Endothelial cell of umbilical vein (primary cell): ENCODE results near the gene TPGS2. TPM values are rescaled to one million over a fixed set of nuclear protein-coding genes. Genes with fewer than 3 reads are reported as not detected.

Source experiments
- BruUV-seq: library from RNA; stranded (reverse); fragments of 400-500 nt; replicated peaks from 2 replicates; lab custom pipeline; 2021; lab: Mats Ljungman, UMichigan
- CTCF ChIA-PET: fragments of 300-600, 350-600 bp; sonication (Branson Sonifier 250); formaldehyde crosslinking; loops from one replicate; lab custom pipeline; 2021; ENCODE audit warnings: antibody characterized with exemption, inconsistent platforms; lab: Charles Lee
- POLR2A ChIA-PET: fragments of 300-600, 350-600 bp; sonication (Branson Sonifier 250); formaldehyde crosslinking; loops from one replicate; lab custom pipeline; 2021; ENCODE audit warnings: antibody characterized with exemption, inconsistent platforms; lab: Charles Lee
- DNase-seq: peaks from one replicate; pipeline ENCODE4 v3.0.0-alpha.2; 2011; ENCODE audit warnings: low read depth, low spot score
- FAIRE-seq: peaks from 2 replicates; lab custom pipeline; 2011; peaks lifted over from hg19 to GRCh38; lab: Jason Lieb, UNC
- H2AFZ ChIP-seq: 2 replicates; pipeline ENCODE4 v1.6.0; 2012; ENCODE audit warnings: low read depth, low read length, control low read depth, inconsistent platforms
- H3K27ac ChIP-seq: 2 replicates; pipeline ENCODE4 v1.5.1; 2011; ENCODE audit warnings: low read depth, mild to moderate bottlenecking, control low read depth, low read length, moderate library complexity; ENCODE audit not compliant: insufficient read depth
- H3K27me3 ChIP-seq, 2 experiments: 2 replicates each; pipeline versions ENCODE4 v1.6.0 to v1.6.1; 2011; ENCODE audit warnings: low read length in 2 of 2, mixed read lengths in 1 of 2; ENCODE audit not compliant: control insufficient read depth in 2 of 2, insufficient read depth in 2 of 2
- H3K36me3 ChIP-seq, 2 experiments: 2 replicates in 1 of 2; 3 replicates in 1 of 2; pipeline ENCODE4 v1.5.1; 2011; ENCODE audit warnings: low read length in 2 of 2, mild to moderate bottlenecking in 1 of 2, moderate library complexity in 1 of 2; ENCODE audit not compliant: control insufficient read depth in 2 of 2, insufficient read depth in 2 of 2; ENCODE audit errors: extremely low read depth in 1 of 2
- H3K4me1 ChIP-seq: 3 replicates; pipeline ENCODE4 v1.5.1; 2011; ENCODE audit warnings: mild to moderate bottlenecking, low read length; ENCODE audit not compliant: control insufficient read depth, insufficient read depth; ENCODE audit errors: extremely low read depth
- H3K4me2 ChIP-seq: 2 replicates; pipeline ENCODE4 v1.6.1; 2011; ENCODE audit warnings: low read length, control low read depth, mixed read lengths; ENCODE audit not compliant: insufficient read depth
- H3K4me3 ChIP-seq, 3 experiments: fragments of 200-600 bp in 1 of 3; sonication (generic), shearing (Covaris generic) in 1 of 3; replicated peaks in 1 of 3; 2 replicates each; pipeline ENCODE4 v1.5.1; 2011 to 2016; ENCODE audit warnings: control low read depth in 3 of 3, low read length in 3 of 3, mild to moderate bottlenecking in 2 of 3, inconsistent platforms in 1 of 3, low read depth in 1 of 3, moderate library complexity in 1 of 3; ENCODE audit not compliant: insufficient read depth in 1 of 3
- H3K79me2 ChIP-seq: 2 replicates; pipeline ENCODE4 v1.6.0; 2012; ENCODE audit warnings: low read length, inconsistent platforms; ENCODE audit not compliant: control insufficient read depth, insufficient read depth
- H3K9ac ChIP-seq: replicated peaks from 2 replicates; pipeline ENCODE3; 2011; ENCODE audit warnings: low read length, control low read depth; ENCODE audit not compliant: insufficient read depth; ENCODE audit errors: extremely low read depth
- H3K9me1 ChIP-seq: replicated peaks from 3 replicates; pipeline ENCODE4 v1.6.0; 2011; ENCODE audit warnings: mild to moderate bottlenecking, low read length; ENCODE audit not compliant: control insufficient read depth, insufficient read depth; ENCODE audit errors: extremely low read depth
- H3K9me3 ChIP-seq: replicated peaks from 2 replicates; pipeline ENCODE4 v1.5.1; 2012; ENCODE audit warnings: low read length, inconsistent platforms; ENCODE audit not compliant: control insufficient read depth, insufficient read depth
- H4K20me1 ChIP-seq: replicated peaks from 2 replicates; pipeline ENCODE3; 2011; ENCODE audit warnings: mild to moderate bottlenecking, low read length; ENCODE audit not compliant: control insufficient read depth, insufficient read depth; ENCODE audit errors: extremely low read depth
- CTCF ChIP-seq, 2 donors: IDR thresholded peaks; 1 replicate in 1 of 2; 2 replicates in 1 of 2; pipeline ENCODE4 v1.5.1; 2011; ENCODE audit warnings: low read length in 2 of 2, mild to moderate bottlenecking in 2 of 2, moderate library complexity in 2 of 2, control low read depth in 1 of 2, inconsistent platforms in 1 of 2, low read depth in 1 of 2; ENCODE audit not compliant: insufficient read depth in 1 of 2; ENCODE audit errors: extremely low read depth in 1 of 2
- EZH2 ChIP-seq: IDR thresholded peaks from 2 replicates; pipeline ENCODE4 v1.6.1; 2012; ENCODE audit warnings: borderline replicate concordance, low read depth, mild to moderate bottlenecking, moderate library complexity, low read length, inconsistent platforms; ENCODE audit not compliant: severe bottlenecking
- FOS ChIP-seq: IDR thresholded peaks from 2 replicates; pipeline ENCODE4 v1.6.1; 2011; ENCODE audit warnings: mild to moderate bottlenecking, low read length, moderate library complexity, borderline replicate concordance; ENCODE audit not compliant: insufficient read depth
- GATA2 ChIP-seq: IDR thresholded peaks from 2 replicates; pipeline ENCODE4 v1.7.0; 2011; ENCODE audit warnings: low read depth, mild to moderate bottlenecking, moderate library complexity, mixed read lengths, low read length; ENCODE audit not compliant: insufficient read length, insufficient read depth
- JUN ChIP-seq: IDR thresholded peaks from 2 replicates; pipeline ENCODE4 v1.6.1; 2011; ENCODE audit warnings: borderline replicate concordance, low read depth; ENCODE audit not compliant: insufficient read length, insufficient read depth
- MAX ChIP-seq: IDR thresholded peaks from 2 replicates; pipeline ENCODE4 v1.6.1; 2011; ENCODE audit not compliant: insufficient read depth, insufficient read length
- MYC ChIP-seq: IDR thresholded peaks from one replicate; pipeline ENCODE4 v1.6.1; 2011; ENCODE audit warnings: mild to moderate bottlenecking, low read depth, low read length
- POLR2A ChIP-seq: IDR thresholded peaks from 2 replicates; pipeline ENCODE4 v1.6.1; 2012; ENCODE audit warnings: low read depth, mild to moderate bottlenecking, control low read depth, low read length
- POLR2AphosphoS5 ChIP-seq: IDR thresholded peaks from 2 replicates; pipeline ENCODE4 v1.6.1; 2012; ENCODE audit warnings: low read depth, mild to moderate bottlenecking, control low read depth, low read length, moderate library complexity; ENCODE audit not compliant: insufficient read depth
- dilution Hi-C: fragments of 300-500 bp; cut with MboI; formaldehyde crosslinking; loops from one replicate; pipeline ENCODE4 v1.15.0; 2019; ENCODE audit warnings: low sequenced_read_pairs; ENCODE audit not compliant: extremely low pct_ligation_motif_present
- intact Hi-C: fragments of 100-400 bp; cut with micrococcal nuclease; formaldehyde crosslinking; loops from one replicate; pipeline ENCODE4 v1.10.0; 2022
- polyA plus RNA-seq, 4 experiments: library from polyadenylated mRNA; depleted of rRNA in 3 of 4; stranded (reverse) in 3 of 4; unstranded in 1 of 4; fragments of >200 nt; gene quantifications; 2 replicates each; pipeline versions ENCODE4 v1.2.1 to v1.2.3, GENCODE V29; 2011 to 2012; ENCODE audit warnings: missing spikeins in 1 of 4
- total RNA-seq: library from RNA; stranded (reverse); gene quantifications from 2 replicates; pipeline ENCODE4 v1.2.3, GENCODE V29; 2021

The TPGS2 gene
- total and polyA plus RNA-seq, 2 donors (not counting 3 experiments of a cell fraction or from before 2014, with no cell fraction given): 150 to 232 TPM

DNA sequence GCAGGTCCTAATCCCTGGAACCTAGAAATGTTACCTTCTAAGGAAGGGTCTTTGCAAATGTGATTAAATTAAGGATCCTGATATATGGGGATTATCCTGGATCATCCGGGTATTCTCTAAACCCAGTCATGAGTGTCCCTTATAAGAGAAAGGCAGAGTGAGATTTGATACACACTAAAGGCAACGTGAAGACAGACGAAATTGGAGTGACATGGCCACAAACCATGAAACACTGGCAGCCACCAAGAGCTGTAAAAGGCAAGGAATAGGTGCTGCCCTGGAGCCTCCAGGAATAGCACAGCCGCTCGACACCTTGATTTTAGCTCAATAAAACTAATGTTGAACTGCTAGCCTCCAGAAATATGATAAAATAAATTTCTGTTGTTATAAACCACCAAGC is 45.0 kb downstream of the TPGS2 start:
- no peak for FAIRE-seq
- H3K79me2 ChIP-seq: no peaks in the 10 kb centered on the region
- no peak overlapping the region for H3K9ac ChIP-seq
- H3K36me3 ChIP-seq: peaks cover 0 to 2% of the 10 kb centered on the region in 2 experiments
- no peak overlapping the region for H3K4me2 ChIP-seq
- no peak overlapping the region for H2AFZ ChIP-seq
- no peak overlapping the region for H3K4me3 ChIP-seq
- no peak for TF ChIP-seq POLR2AphosphoS5
- no peak for TF ChIP-seq FOS
- TF ChIP-seq GATA2: no peak
- no peak for TF ChIP-seq EZH2
- TF ChIP-seq CTCF (IDR thresholded peaks at IDR 0.05; ENCODE audit: extremely low read depth in 1 of 2, insufficient read depth in 1 of 2, low read depth in 1 of 2, low read length in 2 of 2): no peak
- no peak for TF ChIP-seq JUN
- no peak for TF ChIP-seq MYC
- TF ChIP-seq MAX: no peak
- no peak for TF ChIP-seq POLR2A
- ChIA-PET CTCF (no interaction called here), POLR2A (no interaction called here)
- no peaks in the 10 kb centered on the region for H3K9me3 ChIP-seq
- H4K20me1 ChIP-seq: no peaks in the 10 kb centered on the region
- H3K4me1 ChIP-seq: no peaks in the 10 kb centered on the region
- H3K9me1 ChIP-seq: no peaks in the 10 kb centered on the region
- no peak for DNase-seq
- BruUV-seq: no TSS peak
- dilution Hi-C loops: no loop called here
- no peak overlapping the region for H3K27ac ChIP-seq
- intact Hi-C loops: no loop called here
- H3K27me3 ChIP-seq: no peaks in the 10 kb centered on the region
